ENCODE measurements around the gene PEX19.

Gene PEX19

GRCh38 chr1:160277330-160277729 is 7.6 kb downstream of the PEX19 start:
- DNase-seq: no peak

DNA sequence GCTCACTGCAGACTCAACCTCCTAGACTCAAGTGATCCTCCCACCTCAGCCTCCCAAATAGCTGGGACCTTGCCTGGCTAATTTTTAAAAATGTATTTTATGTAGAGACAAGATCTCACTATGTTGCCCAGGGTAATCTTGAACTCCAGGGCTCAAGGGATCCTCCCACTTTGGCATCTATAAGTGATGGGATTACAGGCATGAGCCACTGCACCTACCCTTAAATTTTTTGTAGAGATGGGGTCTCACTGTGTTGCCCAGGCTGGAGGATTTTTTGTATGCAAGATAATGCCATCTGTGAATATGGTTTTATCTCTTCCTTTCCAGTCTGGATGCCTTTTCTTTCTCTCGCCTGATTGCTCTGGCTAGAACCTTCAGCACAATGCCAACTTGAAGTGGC is 13.9 kb downstream of the PEX19 start:
- DNase-seq: no peak

DNA sequence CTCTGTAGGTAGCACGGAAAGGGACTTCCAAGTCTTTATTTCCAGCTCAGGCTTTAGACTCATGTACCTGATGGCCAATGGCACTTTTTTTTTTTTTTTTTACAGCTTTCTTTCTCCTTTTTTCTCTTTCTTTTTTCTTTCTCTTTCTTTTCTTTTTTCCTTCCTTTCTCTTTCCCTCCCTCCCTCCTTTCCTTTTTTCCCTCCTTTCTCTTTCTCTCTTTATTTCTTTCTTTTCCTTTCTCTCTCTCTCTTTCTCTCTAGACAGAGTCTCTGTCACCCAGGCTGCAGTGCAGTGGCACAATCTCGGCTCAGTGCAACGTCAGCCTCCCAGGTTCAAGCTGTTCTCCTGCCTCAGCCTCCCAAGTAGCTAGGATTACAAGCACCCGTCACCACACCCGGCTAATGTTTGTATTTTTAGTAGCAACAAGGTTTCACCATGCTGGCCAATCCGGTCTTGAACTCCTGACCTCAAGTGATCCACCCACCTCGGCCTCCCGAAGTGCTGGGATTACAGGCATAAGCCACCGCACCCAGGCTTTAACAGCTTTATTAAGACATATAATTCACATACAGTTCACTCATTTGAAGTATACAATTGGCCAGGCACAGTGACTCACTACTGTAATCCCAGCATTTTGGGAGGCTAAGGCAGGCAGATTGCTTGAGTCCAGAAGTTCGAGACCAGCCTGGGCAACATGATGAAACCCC is 17.5 kb downstream of the PEX19 start:
- no peak for DNase-seq

DNA sequence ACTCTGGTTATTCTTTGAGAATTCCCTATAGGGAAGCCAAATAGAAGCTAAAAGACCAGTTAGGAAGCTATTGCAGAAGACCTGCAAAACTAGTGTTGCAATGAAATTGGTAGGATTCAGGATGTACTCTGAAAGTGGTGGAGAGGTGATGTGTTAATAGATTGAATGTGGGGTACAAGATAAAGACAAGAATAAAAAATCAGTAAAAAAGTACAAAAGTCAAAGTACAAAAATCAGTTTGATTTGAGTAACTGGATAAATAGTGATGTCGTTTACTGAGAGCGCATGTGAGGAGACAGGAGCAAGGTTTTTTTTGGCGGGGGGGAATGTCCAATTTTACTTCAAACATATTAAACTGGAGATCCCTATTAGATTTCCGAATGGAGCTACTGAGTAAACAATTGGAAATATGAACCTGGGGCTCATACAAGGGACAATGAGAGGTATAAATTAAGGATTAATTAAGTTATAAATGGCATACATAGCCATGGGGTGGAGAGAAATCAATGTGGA is 20.1 kb downstream of the PEX19 start:
- DNase-seq: no peak

GRCh38 chr1:160261893-160262794 is 22.8 kb downstream of the PEX19 start, which contains the start of gene DCAF8:
DCAF8 (minus strand) TSS chr1:160262549; CDS start chr1:160244008, 18,541 bp downstream.
- peak; percentile 97 for DNase-seq

DNA sequence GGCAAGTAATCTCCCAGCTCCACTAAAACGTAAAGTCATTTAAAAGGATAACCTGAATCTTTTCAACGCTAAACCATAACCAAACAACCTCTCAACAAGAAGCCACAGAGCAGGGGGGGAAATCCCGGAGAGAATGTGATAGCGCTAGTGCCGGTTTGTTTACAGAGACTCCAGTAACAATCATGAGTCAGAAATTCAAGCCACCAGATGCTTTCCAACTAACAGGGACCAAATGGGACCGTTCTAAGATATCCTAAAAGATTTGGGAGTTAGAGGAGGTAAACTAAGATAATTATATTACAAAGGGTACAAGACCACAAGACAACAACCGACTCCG is 23.4 kb downstream of the PEX19 start:
- DNase-seq: peak; percentile 77

DNA sequence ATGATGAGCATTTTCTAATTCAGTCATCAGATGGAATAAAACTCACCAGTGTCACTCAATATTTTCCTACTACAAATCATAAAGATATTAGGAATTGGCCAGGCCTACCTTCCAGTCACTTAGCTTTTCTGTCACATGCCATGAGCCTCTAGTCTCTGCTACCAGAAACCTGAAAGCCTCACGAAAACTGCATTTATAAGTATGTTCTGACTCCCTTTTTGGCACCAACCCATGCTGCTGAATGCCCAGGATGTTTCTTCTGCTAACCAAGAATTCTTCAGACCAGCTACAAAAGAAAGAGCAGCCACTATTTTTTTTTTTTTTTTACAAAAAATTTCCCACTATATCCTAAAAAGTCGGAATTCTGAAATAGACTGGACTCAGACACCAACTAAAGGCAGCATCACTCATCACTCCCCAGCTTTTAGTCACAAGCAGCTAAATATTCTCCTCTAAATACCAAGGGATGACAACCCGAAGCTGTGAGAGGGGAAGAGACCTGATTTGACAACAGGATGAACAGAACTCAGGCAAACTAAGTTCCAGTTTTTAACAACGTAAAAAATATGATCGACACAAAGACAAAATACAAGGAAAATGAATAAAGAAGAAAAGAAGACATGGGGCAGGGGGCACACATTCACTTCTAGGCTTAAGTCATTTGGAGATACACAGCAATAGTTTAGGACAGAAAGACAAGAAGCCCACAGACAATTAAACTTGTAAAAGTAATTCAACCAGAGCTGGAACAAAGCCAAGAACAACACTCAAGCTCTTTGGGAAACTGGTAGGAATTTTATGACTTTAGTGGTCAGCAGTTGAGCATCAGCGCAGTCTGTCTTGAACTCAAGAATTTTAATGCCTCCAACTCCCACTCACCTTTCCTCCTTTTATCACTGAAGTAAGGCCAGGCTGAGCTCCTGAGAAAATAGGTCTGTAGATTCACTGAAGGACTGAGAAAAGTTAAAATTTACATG is 24.2 kb downstream of the PEX19 start:
- peak; percentile 23 for DNase-seq

GRCh38 chr1:160258177-160258798 is 26.6 kb downstream of the PEX19 start:
- no peak for DNase-seq

GRCh38 chr1:160257411-160258015 is 27.4 kb downstream of the PEX19 start:
- DNase-seq: no peak

GRCh38 chr1:160256396-160257046 is 28.4 kb downstream of the PEX19 start:
- peak; percentile 57 for DNase-seq

DNA sequence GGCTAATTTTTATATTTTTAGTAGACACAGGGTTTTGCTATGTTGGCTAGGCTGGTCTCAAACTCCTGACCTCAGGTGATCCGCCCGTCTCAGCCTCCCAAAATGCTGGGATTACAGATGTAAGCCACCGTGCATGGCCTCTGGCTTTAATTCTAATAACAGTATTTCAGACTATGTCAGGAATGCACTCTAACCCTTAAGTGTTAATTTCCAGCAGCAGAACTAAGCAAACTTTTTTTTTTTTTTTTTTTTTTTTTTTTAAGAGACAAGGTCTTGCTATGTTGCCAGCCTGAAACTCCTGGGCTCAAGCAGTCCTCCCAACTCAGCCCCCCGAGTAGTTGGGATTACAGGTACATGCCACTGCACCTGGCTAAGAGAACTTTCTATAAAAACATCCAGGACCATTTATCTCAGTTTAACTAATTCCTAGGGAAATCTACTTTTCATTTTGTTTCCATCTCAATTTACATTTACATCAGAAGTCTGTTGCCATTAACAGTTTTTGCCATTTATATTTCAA is 29.1 kb downstream of the PEX19 start:
- DNase-seq: no peak

GRCh38 chr1:160251687-160252526 is 33.0 kb downstream of the PEX19 start:
- DNase-seq: peak; percentile 73

DNA sequence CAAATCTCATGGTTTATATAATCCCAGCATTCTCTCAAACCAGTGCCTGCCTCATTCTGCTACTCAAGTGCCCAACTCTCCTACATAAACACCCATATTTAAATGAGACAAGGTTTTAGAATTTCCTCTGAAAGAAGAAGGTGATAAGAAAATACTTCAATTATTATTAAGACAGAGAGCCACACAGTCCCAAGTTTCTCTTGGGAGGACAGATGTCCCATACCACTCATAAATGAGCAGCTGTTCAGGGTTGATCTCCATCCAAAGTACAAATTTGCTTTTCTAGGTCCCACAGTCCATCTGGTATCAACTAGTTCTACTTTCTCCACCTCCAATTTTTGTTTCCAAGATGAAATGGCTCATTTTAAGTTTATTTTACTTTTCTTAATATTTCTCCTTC is 33.9 kb downstream of the PEX19 start:
- peak; percentile 36 for DNase-seq

GRCh38 chr1:160247053-160247452 is 37.9 kb downstream of the PEX19 start:
- DNase-seq: no peak

DNA sequence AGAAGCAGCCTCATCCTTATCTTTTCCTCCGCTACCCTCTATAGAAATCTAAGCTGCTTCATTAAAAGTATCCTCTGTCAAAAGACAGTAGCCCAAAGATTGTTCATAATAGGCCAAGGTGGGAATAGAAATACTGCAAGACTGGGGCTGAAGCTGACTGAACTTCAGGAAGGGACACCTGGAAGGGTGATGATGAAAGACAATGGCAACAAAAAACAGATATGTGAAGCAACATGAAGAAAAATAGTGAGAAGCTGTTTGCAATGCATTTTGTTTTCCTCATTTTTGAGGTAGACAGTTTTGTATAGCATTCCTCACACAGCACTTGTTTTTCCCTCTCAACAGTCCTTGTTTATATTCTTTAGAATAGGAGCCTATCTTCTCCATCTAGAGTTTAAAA is 39.5 kb downstream of the PEX19 start:
- no peak for DNase-seq

GRCh38 chr1:160244209-160244608 is 40.7 kb downstream of the PEX19 start:
- DNase-seq: peak; percentile 89

DNA sequence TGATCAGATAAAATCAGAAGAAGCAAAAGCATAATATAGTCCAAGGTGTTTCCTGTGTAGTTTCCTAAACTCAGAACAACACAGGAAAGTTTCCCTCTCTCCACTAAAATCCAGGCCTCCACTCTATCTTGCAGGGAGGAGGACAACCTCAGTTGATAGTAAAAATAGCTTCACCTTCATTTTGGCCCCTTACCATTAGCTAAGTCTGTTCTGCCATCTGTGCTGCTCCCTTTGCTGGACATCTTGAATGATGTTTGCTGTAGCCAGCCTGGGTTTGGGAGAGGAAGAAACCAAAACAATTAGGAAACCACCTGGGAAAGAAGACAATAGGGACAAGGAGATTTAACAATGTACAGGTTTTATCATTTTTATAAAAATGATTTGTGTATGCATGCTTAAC is 41.2 kb downstream of the PEX19 start:
- DNase-seq: peak; percentile 42

DNA sequence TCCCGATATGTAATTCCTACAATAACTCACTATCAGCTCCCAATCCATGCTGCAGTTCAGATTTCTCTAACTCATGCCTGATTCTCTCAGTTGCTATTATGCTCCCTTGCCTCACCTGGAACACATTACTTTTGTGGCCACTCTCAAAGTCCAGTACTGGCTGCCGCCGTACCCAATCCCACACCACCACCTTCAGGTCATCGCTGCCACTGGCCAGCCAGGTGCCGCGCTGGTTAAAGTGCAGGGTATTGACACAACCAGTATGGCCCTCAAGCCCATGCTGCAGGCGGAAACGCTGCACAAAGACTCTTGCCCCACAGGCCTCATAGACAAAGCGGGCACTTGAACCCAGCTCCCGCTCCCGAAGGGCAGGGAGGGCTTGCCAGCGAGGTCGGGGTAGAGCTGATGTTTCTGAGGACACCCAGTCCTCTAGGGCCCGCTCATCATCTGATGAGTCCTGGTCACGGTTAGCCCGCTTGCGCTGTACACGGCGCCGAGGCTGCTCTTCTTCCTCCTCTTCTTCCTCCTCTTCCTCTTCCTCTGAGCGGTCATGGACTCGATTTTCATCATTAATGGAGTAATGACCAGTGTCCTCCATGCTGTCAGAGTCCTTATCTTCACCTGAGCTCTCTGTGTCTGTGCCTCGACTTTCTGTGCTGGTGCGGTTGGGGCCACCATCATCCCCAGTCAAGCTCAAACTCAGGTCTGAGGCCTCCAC is 45.2 kb downstream of the PEX19 start:
- DNase-seq: no peak

DNA sequence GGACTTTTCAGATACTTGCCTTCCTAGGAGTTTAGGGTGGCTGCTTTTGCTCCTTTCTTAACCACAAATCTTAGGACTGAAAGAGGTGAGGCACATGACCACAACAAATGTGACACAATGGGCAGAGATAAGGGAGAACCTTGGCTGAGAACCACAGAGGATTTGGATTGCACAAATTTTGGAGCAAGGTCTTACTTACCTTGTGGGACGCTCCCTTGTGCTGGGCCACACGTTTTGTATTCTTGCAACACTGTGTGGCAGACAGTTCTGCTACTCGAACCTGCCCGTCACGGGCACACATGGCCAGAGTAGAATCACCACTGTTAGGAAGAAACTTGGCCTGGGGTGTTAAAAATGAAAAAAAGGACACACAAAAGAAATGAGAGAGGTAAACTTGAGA is 46.5 kb downstream of the PEX19 start:
- DNase-seq: no peak
